T-helper 1 cell treated with Interleukin-12 subunit alpha and Interleukin-12 subunit beta and Interleukin-4 antibody, amounts not matched to agents 30 ng/mL and 1 ng/mL, for 36 hours (primary cell): ENCODE results near the gene ETAA1. TPM values are rescaled to one million over a fixed set of nuclear protein-coding genes. Genes with fewer than 3 reads are reported as not detected.

Experiments used
- intact Hi-C: fragments of 100-400 bp; cut with micrococcal nuclease; formaldehyde crosslinking; loops from one replicate; pipeline ENCODE4 v1.15.1; 2024
- total RNA-seq: library from RNA; stranded (reverse); gene quantifications from 2 replicates; pipeline ENCODE4 v1.2.3, GENCODE V29; 2022

The ETAA1 gene
- total RNA-seq = 7.9 and 8.3 TPM in 2 replicates

- intact Hi-C loops = loop anchor here (1.0 to 5.0 kb wide), 6 partner anchors 665 to 1965 kb away; partner anchors contain the start of genes APLF, C1D, FBXO48 and PNO1
These were observed at the start of gene ETAA1 for GRCh38 chr2:67397143-67397986. Gene ETAA1 (plus strand): TSS chr2:67397333. CDS start chr2:67397449, 116 bp downstream.

- intact Hi-C loops = no loop called here
These were observed 30.2 kb upstream of the ETAA1 start for GRCh38 chr2:67366832-67367412.

- intact Hi-C loops = no loop called here
These were observed 22.7 kb upstream of the ETAA1 start for GRCh38 chr2:67374481-67374880.

- intact Hi-C loops = no loop called here
These were observed 22.2 kb upstream of the ETAA1 start for GRCh38 chr2:67374949-67375348.

- intact Hi-C loops = no loop called here
These were observed 18.6 kb upstream of the ETAA1 start for GRCh38 chr2:67378555-67378954.

GRCh38 chr2:67379048-67379447 is 18.1 kb upstream of the ETAA1 start:
- intact Hi-C loops = no loop called here

- intact Hi-C loops = no loop called here
These were observed 12.9 kb upstream of the ETAA1 start for GRCh38 chr2:67384123-67384822.

- intact Hi-C loops = no loop called here
These were observed 8.5 kb upstream of the ETAA1 start for GRCh38 chr2:67388680-67389079.

- intact Hi-C loops = no loop called here
These were observed 7.8 kb upstream of the ETAA1 start for GRCh38 chr2:67389286-67389685.

- intact Hi-C loops = no loop called here
These were observed 7.3 kb upstream of the ETAA1 start for GRCh38 chr2:67389788-67390187.

GRCh38 chr2:67393237-67393636 is 3.9 kb upstream of the ETAA1 start:
- intact Hi-C loops = no loop called here

- intact Hi-C loops = loop anchor here (5.0 kb wide), 3 partner anchors 763 to 1962 kb away; partner anchors contain the start of genes PNO1 and SPRED2
These were observed 2.4 kb upstream of the ETAA1 start for GRCh38 chr2:67394734-67395133.

- intact Hi-C loops = loop anchor here (5.0 kb wide), 3 partner anchors 758 to 1967 kb away; partner anchors contain the start of genes PNO1 and SPRED2
These were observed 2.0 kb downstream of the ETAA1 start for GRCh38 chr2:67399144-67399543.

GRCh38 chr2:67399831-67400489 is 2.8 kb downstream of the ETAA1 start:
- intact Hi-C loops = loop anchor here (5.0 kb wide), 3 partner anchors 757 to 1968 kb away; partner anchors contain the start of genes PNO1 and SPRED2

GRCh38 chr2:67400560-67401485 is 3.7 kb downstream of the ETAA1 start:
- intact Hi-C loops = no loop called here

GRCh38 chr2:67408346-67408745 is 11.2 kb downstream of the ETAA1 start:
- intact Hi-C loops = no loop called here

GRCh38 chr2:67412424-67412823 is 15.3 kb downstream of the ETAA1 start:
- intact Hi-C loops = no loop called here

GRCh38 chr2:67414867-67415266 is 17.7 kb downstream of the ETAA1 start:
- intact Hi-C loops = no loop called here

- intact Hi-C loops = no loop called here
These were observed 19.0 kb downstream of the ETAA1 start for GRCh38 chr2:67416136-67416535.

- intact Hi-C loops = no loop called here
These were observed 26.4 kb downstream of the ETAA1 start for GRCh38 chr2:67423489-67423888.
